Heart left ventricle (tissue), 16 donors: ENCODE measurements around the gene CREBBP. TPM values are rescaled to one million over a fixed set of nuclear protein-coding genes. Genes with fewer than 3 reads are reported as not detected.
A peak's percentile ranks its signal among the peaks of the same experiment; 100 is the strongest.

Experiments
- ATAC-seq, 4 donors: fragments of 200-7000 bp; cut with Tn5 transposase; one replicate each; pipeline ENCODE4 v1.9.1; 2020 to 2022; ENCODE audit warnings: moderate library complexity in 4 of 4, mild to moderate bottlenecking in 3 of 4, moderate number of reproducible peaks in 1 of 4
- DNase-seq, 5 donors: peaks; one replicate each; pipeline ENCODE4 v3.0.0-alpha.2; 2020
- H3K27ac ChIP-seq, 12 donors: fragments of 200-600 bp; sonication (generic) in 4 of 12; one replicate each; pipeline versions ENCODE4 v1.5.0 to v1.8.0; 2016 to 2022; ENCODE audit warnings: mild to moderate bottlenecking in 2 of 12
- H3K27me3 ChIP-seq, 9 donors: fragments of 200-600 bp; sonication (generic) in 2 of 9; one replicate each; pipeline versions ENCODE4 v1.5.1 to v1.8.0; 2016 to 2022; ENCODE audit warnings: mild to moderate bottlenecking in 3 of 9
- H3K36me3 ChIP-seq, 9 donors: fragments of 200-600 bp; sonication (generic) in 2 of 9; one replicate each; pipeline versions ENCODE4 v1.5.0 to v1.8.0; 2018 to 2022; ENCODE audit warnings: mild to moderate bottlenecking in 2 of 9
- H3K4me1 ChIP-seq, 12 donors: fragments of 200-600 bp; sonication (generic) in 4 of 12; one replicate each; pipeline versions ENCODE4 v1.5.0 to v1.8.0; 2016 to 2022; ENCODE audit warnings: mild to moderate bottlenecking in 3 of 12
- H3K4me3 ChIP-seq, 12 donors: fragments of 200-600 bp; sonication (generic) in 4 of 12; one replicate each; pipeline versions ENCODE4 v1.5.0 to v1.8.0; 2017 to 2022; ENCODE audit warnings: mild to moderate bottlenecking in 9 of 12, moderate library complexity in 4 of 12
- H3K9me3 ChIP-seq, 12 donors: fragments of 200-600 bp; sonication (generic) in 4 of 12; one replicate each; pipeline versions ENCODE4 v1.5.0 to v1.8.0; 2016 to 2022; ENCODE audit warnings: mild to moderate bottlenecking in 1 of 12
- CTCF ChIP-seq, 12 donors: fragments of 200-600 bp; sonication (generic) in 4 of 12; IDR thresholded peaks; one replicate each; pipeline versions ENCODE4 v1.5.0 to v1.8.0; 2018 to 2022; ENCODE audit warnings: antibody characterized with exemption in 12 of 12, mild to moderate bottlenecking in 5 of 12
- POLR2A ChIP-seq, 2 donors: fragments of 450-650 bp; IDR thresholded peaks; one replicate each; pipeline ENCODE4 v1.6.1; 2017; ENCODE audit warnings: antibody characterized with exemption in 2 of 2, mild to moderate bottlenecking in 2 of 2, moderate library complexity in 2 of 2
- WGBS, 4 donors: extraction: QIAGEN DNeasy Blood & Tissue Kit in 2 of 4; methylation state at CpG; one replicate each; pipeline versions ENCODE4 v1.1.5 to v1.1.7; 2013 to 2018; 5-methylcytosine and 5-hydroxymethylcytosine counted together
- intact Hi-C, 10 donors: fragments of 100-400 bp; cut with DNase I; formaldehyde crosslinking; loops; one replicate each; pipeline versions ENCODE4 v1.11.1 to v1.14.2; 2022
- polyA plus RNA-seq, 2 donors: library from polyadenylated mRNA; stranded (reverse); fragments of 200-250 nt; gene quantifications; one replicate each; pipeline ENCODE4 v1.2.3, GENCODE V29; 2013
- total RNA-seq, 9 donors: library from RNA; depleted of rRNA in 2 of 9; stranded (reverse); fragments of >200 nt in 2 of 9; fragmentation: NEBNext Ultra II Directional in 3 of 9; extraction: Animal tissue kit (Norgen Biotek cat#: 25700) in 3 of 9; gene quantifications; one replicate each; pipeline versions ENCODE4 v1.1.0 to v1.2.4, GENCODE V29; 2016 to 2023
- donor health status: ischemic (EF 13 %, LVEDD 7.1; RV severe dilation, severe dysfunction).
- donor health status: healthy with polysubstance abuse.
- donor health status: DM: no; HTN: yes; CAD: no.
- donor health status: DM: no; HTN: no; CAD: no.
- donor health status: ischemic (EF 25% LVEDD 6.9; RV normal size, moderate dysfunction).
- donor health status: ischemic (EF 25% LVEDD 5.7; RV mildly dilated, moderate dysfunction).
- donor health status: healthy.
- donor health status: DM: yes; HTN: yes; CAD: no.
- donor health status: ischemic (EF 35%, LVEDD 5.7; RV mildly dilated, moderate dysfunction).
- donor health status: nonischemic (EF 11% LVEDD 7.7; RV severe dilation, severe dysfunction).
- donor health status: DM: yes; HTN: yes; CAD: no.
- donor health status: PGD.
- donor health status: ischemic (EF 29% LVEDD 5.4; RV normal size, mild dysfunction).
- donor health status: nonischemic (EF 23%, LVEDD 6.1; RV moderate dilation, normal function).

CREBBP gene
- total and polyA plus RNA-seq, 11 donors: 17.1 to 77.6 (median 39.6) TPM

DNA sequence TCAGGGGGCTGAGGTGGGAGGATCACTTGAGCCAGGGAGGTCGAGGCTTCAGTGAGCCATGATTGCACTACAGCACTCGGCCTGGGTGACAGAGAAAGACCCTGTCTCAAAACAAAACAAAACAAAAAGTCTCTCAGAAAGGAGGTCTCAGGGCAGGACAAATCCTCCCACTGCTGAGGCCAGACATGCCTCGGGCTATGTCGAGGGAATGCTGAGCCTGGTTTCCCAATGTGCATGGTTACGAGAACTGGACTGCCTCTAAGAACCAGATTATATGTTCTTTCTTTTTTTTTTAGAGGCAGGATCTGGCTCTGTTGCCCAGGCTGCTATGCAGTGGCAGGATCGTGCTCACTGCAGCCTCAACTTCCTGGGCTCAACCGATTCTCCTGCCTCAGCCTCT is 190.8 kb downstream of the CREBBP start:
- DNase-seq: no peak
- Histone ChIP-seq H3K27me3 (no peaks in the 10 kb centered on the region), H3K36me3 (peaks cover 0 to 46% (median 34%) of the 10 kb centered on the region in 9 donors), H3K4me3 (no peak overlapping the region), H3K9me3 (no peaks in the 10 kb centered on the region), H3K27ac (peak overlapping the region in 6 of 12 donors; percentile 23 to 72 (median 41)), H3K4me1 (peaks cover 0 to 18% (median 15%) of the 10 kb centered on the region in 12 donors)
- ATAC-seq: no peak
- WGBS, 4 donors: 88 to 95% (median 93%) methylated on average over 7 of the region's 7 CpGs
- TF ChIP-seq POLR2A (IDR thresholded peaks at IDR 0.05): no peak
- TF ChIP-seq CTCF (IDR thresholded peaks at IDR 0.05): no peak
- intact Hi-C loops: loop anchor here (1.0 to 5.0 kb wide), 4 partner anchors 183 to 191 kb away; partner anchors contain the start of gene CREBBP (in 7 of the 10)

DNA sequence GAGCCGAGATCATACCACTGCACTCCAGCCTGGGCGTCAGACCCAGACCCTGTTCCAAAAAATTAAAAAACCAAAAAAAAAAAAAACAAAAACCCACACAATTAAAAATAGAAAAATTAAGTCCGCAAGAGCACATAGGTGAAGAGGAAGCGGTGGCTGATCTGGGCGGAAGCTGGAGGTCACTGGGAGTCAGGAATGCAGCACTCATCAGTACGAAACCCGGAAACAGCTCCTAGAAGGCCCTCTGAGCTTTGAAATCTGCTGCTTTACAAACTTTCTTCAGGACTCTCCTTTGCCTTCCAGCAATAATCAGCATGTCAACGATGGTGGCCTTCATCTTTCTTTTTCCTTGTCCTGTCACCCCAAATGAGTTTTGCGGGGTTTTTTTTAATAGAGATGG is 192.7 kb downstream of the CREBBP start:
- ATAC-seq (no peak), DNase-seq (peak in 1 of 5 donors; percentile 20)
- Histone ChIP-seq H3K4me3 (no peak overlapping the region), H3K9me3 (no peaks in the 10 kb centered on the region), H3K27me3 (no peaks in the 10 kb centered on the region), H3K27ac (no peak overlapping the region), H3K36me3 (peaks cover 0 to 62% (median 53%) of the 10 kb centered on the region in 9 donors), H3K4me1 (peaks cover 0 to 18% (median 15%) of the 10 kb centered on the region in 12 donors)
- TF ChIP-seq CTCF (IDR thresholded peaks at IDR 0.05): no peak
- no peak for TF ChIP-seq POLR2A (IDR thresholded peaks at IDR 0.05)
- 79 to 86% (median 81%) methylated on average over 9 of the region's 9 CpGs for WGBS, 4 donors
- intact Hi-C loops: loop anchor here in 1 of 10 donors (2.0 kb wide), 1 partner anchor 193 kb away; the partner anchor contains the start of gene CREBBP

GRCh38 chr16:3687021-3687420 is 193.5 kb downstream of the CREBBP start:
- Histone ChIP-seq H3K4me1 (peaks cover 0 to 18% (median 15%) of the 10 kb centered on the region in 12 donors), H3K9me3 (no peaks in the 10 kb centered on the region), H3K4me3 (no peak overlapping the region), H3K27ac (no peak overlapping the region), H3K36me3 (peaks cover 0 to 69% (median 59%) of the 10 kb centered on the region in 9 donors), H3K27me3 (no peaks in the 10 kb centered on the region)
- ATAC-seq (no peak), DNase-seq (no peak)
- 80 to 88% (median 87%) methylated on average over 7 of the region's 7 CpGs for WGBS, 4 donors
- intact Hi-C loops: no loop called here
- TF ChIP-seq POLR2A (IDR thresholded peaks at IDR 0.05): no peak

DNA sequence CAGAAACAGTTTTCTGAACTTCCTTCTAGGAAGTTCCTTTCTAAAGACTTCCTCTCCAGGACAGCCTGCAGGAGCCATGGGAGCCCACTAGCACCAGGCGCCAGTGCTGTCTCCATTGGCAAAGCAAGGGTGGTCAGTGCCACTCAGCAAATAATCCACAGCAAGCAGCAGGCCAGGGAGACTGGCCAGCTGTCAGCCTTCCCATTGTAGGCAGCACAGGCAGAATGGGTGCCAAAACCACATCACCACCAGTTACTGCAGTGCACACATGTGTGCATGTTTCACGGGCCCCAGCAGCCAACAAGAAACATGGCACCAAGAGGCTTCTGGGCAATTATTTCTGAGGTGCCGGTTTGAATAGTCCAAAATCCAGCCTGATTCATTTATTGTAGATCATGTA is 199.3 kb downstream of the CREBBP start:
- intact Hi-C loops: no loop called here
- H3K4me3 ChIP-seq: no peak overlapping the region
- no peak overlapping the region for H3K27ac ChIP-seq
- no peaks in the 10 kb centered on the region for H3K9me3 ChIP-seq
- 38 to 55% (median 49%) methylated on average over 3 of the region's 3 CpGs for WGBS, 4 donors
- peaks cover 0 to 18% (median 9%) of the 10 kb centered on the region in 12 donors for H3K4me1 ChIP-seq
- H3K36me3 ChIP-seq: peaks cover 0 to 84% (median 67%) of the 10 kb centered on the region in 9 donors
- DNase-seq: peak in 3 of 5 donors; percentile 37 to 73 (median 39)
- H3K27me3 ChIP-seq: no peaks in the 10 kb centered on the region
- TF ChIP-seq CTCF (IDR thresholded peaks at IDR 0.05) (no peak), POLR2A (IDR thresholded peaks at IDR 0.05) (no peak)
- ATAC-seq: peak; percentile 60 to 81 (median 74)

- Histone ChIP-seq H3K36me3 (peaks cover 0 to 84% (median 64%) of the 10 kb centered on the region in 9 donors), H3K27me3 (no peaks in the 10 kb centered on the region), H3K4me1 (peaks cover 0 to 25% (median 10%) of the 10 kb centered on the region in 12 donors), H3K9me3 (no peaks in the 10 kb centered on the region), H3K4me3 (no peak overlapping the region), H3K27ac (no peak overlapping the region)
- no peak for ATAC-seq
- WGBS, 4 donors: 95 to 97% (median 95%) methylated on average over 11 of the region's 11 CpGs
- DNase-seq: peak in 1 of 5 donors; percentile 6
- no peak for TF ChIP-seq CTCF (IDR thresholded peaks at IDR 0.05)
- TF ChIP-seq POLR2A (IDR thresholded peaks at IDR 0.05): no peak
- intact Hi-C loops: no loop called here
Observed at GRCh38 chr16:3677994-3678393, 202.5 kb downstream of the CREBBP start.
